GM12875 (cell line): Measurements from ENCODE around the gene TRAPPC2.

Experiments
- H3K4me3 ChIP-seq: one replicate; pipeline ENCODE4 v1.5.1; 2011; ENCODE audit warnings: low read depth, low read length, control low read depth
- CTCF ChIP-seq: IDR thresholded peaks from 2 replicates; pipeline ENCODE4 v1.5.1; 2011; ENCODE audit warnings: low read depth, mild to moderate bottlenecking, control low read depth, inconsistent platforms, low read length, moderate library complexity, borderline replicate concordance; ENCODE audit not compliant: insufficient read depth

Gene TRAPPC2

GRCh38 chrX:13750204-13750603 lies 15.8 kb upstream of the TRAPPC2 start:
- TF ChIP-seq CTCF: peak; percentile 54; the same call in 1 of the 2 replicates
- no peak overlapping the region for H3K4me3 ChIP-seq

GRCh38 chrX:13748486-13748885 lies 14.1 kb upstream of the TRAPPC2 start:
- H3K4me3 ChIP-seq: no peak overlapping the region
- TF ChIP-seq CTCF: no peak

- TF ChIP-seq CTCF: peak; percentile 45; the same call in 1 of the 2 replicates
- no peak overlapping the region for H3K4me3 ChIP-seq
These were observed 13.4 kb upstream of the TRAPPC2 start for GRCh38 chrX:13747836-13748235.

- H3K4me3 ChIP-seq: no peak overlapping the region
- TF ChIP-seq CTCF: no peak
These were observed 8.2 kb upstream of the TRAPPC2 start for GRCh38 chrX:13742397-13743176.

- no peak for TF ChIP-seq CTCF
- peak overlapping the region; percentile 5 for H3K4me3 ChIP-seq
These were observed 7.3 kb upstream of the TRAPPC2 start for GRCh38 chrX:13741695-13742094.

GRCh38 chrX:13733506-13733905 lies 914 bp downstream of the TRAPPC2 start:
- TF ChIP-seq CTCF: no peak
- H3K4me3 ChIP-seq: peak overlapping the region; percentile 93
